Measurements from ENCODE around the gene ACVR1. TPM values are rescaled to one million over a fixed set of nuclear protein-coding genes. Genes with fewer than 3 reads are reported as not detected.

Gene ACVR1
- polyA plus RNA-seq, 1 experiment = 50.6 TPM

- ChIA-PET CTCF (no interaction called here), POLR2A (no interaction called here)
- no peak for TF ChIP-seq CTCF (IDR thresholded peaks at IDR 0.05; ENCODE audit: low read depth, low read length)
- no peaks in the 10 kb centered on the region for H3K27me3 ChIP-seq (ENCODE audit: control insufficient read depth, insufficient read depth, low read length)
- no peak overlapping the region for H3K4me3 ChIP-seq (ENCODE audit: low read depth, low read length)
- no peaks in the 10 kb centered on the region for H3K9me3 ChIP-seq (ENCODE audit: control insufficient read depth, insufficient read depth, low read length)
- no peak for DNase-seq (ENCODE audit: low read depth, low spot score)
- H3K27ac ChIP-seq (ENCODE audit: low read depth, low read length) = no peak overlapping the region
Observed at GRCh38 chr2:157848213-157848612, 27.9 kb downstream of the ACVR1 start.

- no peak overlapping the region for H3K4me3 ChIP-seq (ENCODE audit: low read depth, low read length)
- POLR2A ChIA-PET = no interaction called here
- CTCF ChIA-PET = interaction anchor here (1.6 kb wide), 1 partner anchor 51 kb away, joined by 3 read pairs; no protein-coding TSS in a partner anchor
- no peak overlapping the region for H3K27ac ChIP-seq (ENCODE audit: low read depth, low read length)
- TF ChIP-seq CTCF (IDR thresholded peaks at IDR 0.05; ENCODE audit: low read depth, low read length) = no peak
- no peaks in the 10 kb centered on the region for H3K27me3 ChIP-seq (ENCODE audit: control insufficient read depth, insufficient read depth, low read length)
- no peak for DNase-seq (ENCODE audit: low read depth, low spot score)
- no peaks in the 10 kb centered on the region for H3K9me3 ChIP-seq (ENCODE audit: control insufficient read depth, insufficient read depth, low read length)
Observed at GRCh38 chr2:157845081-157845480, 31.0 kb downstream of the ACVR1 start.

- no peak for TF ChIP-seq CTCF (IDR thresholded peaks at IDR 0.05; ENCODE audit: low read depth, low read length)
- CTCF ChIA-PET = interaction anchor here (1.6 kb wide), 1 partner anchor 50 kb away, joined by 3 read pairs; no protein-coding TSS in a partner anchor
Observed at GRCh38 chr2:157843935-157844334, 32.2 kb downstream of the ACVR1 start.

GRCh38 chr2:157843081-157843480 is 33.0 kb downstream of the ACVR1 start:
- no peaks in the 10 kb centered on the region for H3K27me3 ChIP-seq (ENCODE audit: control insufficient read depth, insufficient read depth, low read length)
- no peak for TF ChIP-seq CTCF (IDR thresholded peaks at IDR 0.05; ENCODE audit: low read depth, low read length)
- no peaks in the 10 kb centered on the region for H3K9me3 ChIP-seq (ENCODE audit: control insufficient read depth, insufficient read depth, low read length)
- DNase-seq (ENCODE audit: low read depth, low spot score) = no peak
- ChIA-PET CTCF (no interaction called here), POLR2A (no interaction called here)
- no peak overlapping the region for H3K4me3 ChIP-seq (ENCODE audit: low read depth, low read length)
- no peak overlapping the region for H3K27ac ChIP-seq (ENCODE audit: low read depth, low read length)

More at GRCh38 chr2:157843935-157844334, 32.2 kb downstream of the ACVR1 start:
- Histone ChIP-seq H3K4me3 (ENCODE audit: low read depth, low read length) (no peak overlapping the region), H3K9me3 (ENCODE audit: control insufficient read depth, insufficient read depth, low read length) (no peaks in the 10 kb centered on the region), H3K27ac (ENCODE audit: low read depth, low read length) (no peak overlapping the region), H3K27me3 (ENCODE audit: control insufficient read depth, insufficient read depth, low read length) (no peaks in the 10 kb centered on the region)
- POLR2A ChIA-PET = no interaction called here
- DNase-seq (ENCODE audit: low read depth, low spot score) = no peak

- no peaks in the 10 kb centered on the region for H3K9me3 ChIP-seq (ENCODE audit: control insufficient read depth, insufficient read depth, low read length)
- ChIA-PET POLR2A (no interaction called here), CTCF (interaction anchor here (0.6 kb wide), 1 partner anchor 184 kb away, joined by 4 read pairs; no protein-coding TSS in a partner anchor)
- no peak overlapping the region for H3K27ac ChIP-seq (ENCODE audit: low read depth, low read length)
- H3K27me3 ChIP-seq (ENCODE audit: control insufficient read depth, insufficient read depth, low read length) = no peaks in the 10 kb centered on the region
- no peak overlapping the region for H3K4me3 ChIP-seq (ENCODE audit: low read depth, low read length)
- no peak for TF ChIP-seq CTCF (IDR thresholded peaks at IDR 0.05; ENCODE audit: low read depth, low read length)
- DNase-seq (ENCODE audit: low read depth, low spot score) = no peak
Observed at GRCh38 chr2:157842106-157842879, 33.8 kb downstream of the ACVR1 start.

All from AG04450 (cell line).